DND-41 (cell line): ENCODE results near the gene IGLON5.

Source experiments
- ATAC-seq: fragments of 200-7000 bp; cut with Tn5 transposase; 3 replicates; pipeline ENCODE4 v1.9.1; 2021; ENCODE audit warnings: low read depth; ENCODE audit not compliant: insufficient read depth
- DNase-seq: peaks from one replicate; pipeline ENCODE4 v3.0.0-alpha.2; 2020
- H2AFZ ChIP-seq: 2 replicates; pipeline ENCODE4 v1.6.0; 2012; ENCODE audit warnings: low read depth, low read length
- H3K27ac ChIP-seq: 2 replicates; pipeline ENCODE4 v1.5.1; 2012; ENCODE audit warnings: low read length, inconsistent platforms
- H3K27me3 ChIP-seq: fragments of 200-600 bp; sonication (generic); 2 replicates; pipeline ENCODE4 v1.6.0; 2012; ENCODE audit warnings: low read length, mild to moderate bottlenecking, inconsistent platforms; ENCODE audit not compliant: insufficient read depth, poor library complexity
- H3K36me3 ChIP-seq: 2 replicates; pipeline ENCODE4 v1.5.1; 2012; ENCODE audit warnings: low read length, inconsistent platforms; ENCODE audit not compliant: insufficient read depth
- H3K4me1 ChIP-seq: 2 replicates; pipeline ENCODE4 v1.5.1; 2012; ENCODE audit warnings: mild to moderate bottlenecking, low read length; ENCODE audit not compliant: insufficient read depth
- H3K4me2 ChIP-seq: 2 replicates; pipeline ENCODE4 v1.6.0; 2012; ENCODE audit warnings: mild to moderate bottlenecking, moderate library complexity, low read length, inconsistent platforms; ENCODE audit not compliant: insufficient read depth
- H3K4me3 ChIP-seq, 2 experiments: fragments of 200-600 bp in 1 of 2; shearing (Covaris generic) in 1 of 2; 2 replicates each; pipeline ENCODE4 v1.5.1; 2012 to 2016; ENCODE audit warnings: inconsistent platforms in 2 of 2, low read length in 2 of 2, mild to moderate bottlenecking in 2 of 2, low read depth in 1 of 2, moderate library complexity in 1 of 2
- H3K79me2 ChIP-seq: 2 replicates; pipeline ENCODE4 v1.6.0; 2012; ENCODE audit warnings: low read length, inconsistent platforms; ENCODE audit not compliant: insufficient read depth
- H3K9ac ChIP-seq: 2 replicates; pipeline ENCODE4 v1.6.0; 2012; ENCODE audit warnings: low read depth, mild to moderate bottlenecking, inconsistent platforms, low read length, moderate library complexity
- H3K9me3 ChIP-seq: 2 replicates; pipeline ENCODE4 v1.5.1; 2012; ENCODE audit warnings: low read length, moderate library complexity, mild to moderate bottlenecking, inconsistent platforms; ENCODE audit not compliant: insufficient read depth, severe bottlenecking
- H4K20me1 ChIP-seq: 2 replicates; pipeline ENCODE4 v1.6.0; 2012; ENCODE audit warnings: low read length; ENCODE audit not compliant: insufficient read depth
- CTCF ChIP-seq: IDR thresholded peaks from 2 replicates; pipeline ENCODE4 v1.5.1; 2012; ENCODE audit warnings: borderline replicate concordance, low read length, moderate library complexity, mild to moderate bottlenecking; ENCODE audit not compliant: poor library complexity, severe bottlenecking; ENCODE audit errors: extremely low read depth
- EZH2 ChIP-seq: IDR thresholded peaks from 3 replicates; pipeline ENCODE4 v1.6.1; 2012; ENCODE audit warnings: borderline replicate concordance, low read depth, mild to moderate bottlenecking, moderate library complexity, low read length, inconsistent platforms; ENCODE audit not compliant: severe bottlenecking

IGLON5 gene

GRCh38 chr19:51359294-51359693 is 47.9 kb downstream of the IGLON5 start:
- DNase-seq = no peak
- Histone ChIP-seq H3K36me3 (peaks cover 4% of the 10 kb centered on the region; the same call in 1 of the 2 replicates), H2AFZ (no peak overlapping the region), H3K9ac (no peak overlapping the region), H3K4me1 (peaks cover 20% of the 10 kb centered on the region), H3K27me3 (no peaks in the 10 kb centered on the region), H3K79me2 (peaks cover 17% of the 10 kb centered on the region), H3K27ac (no peak overlapping the region), H3K9me3 (no peaks in the 10 kb centered on the region), H3K4me3 (no peak overlapping the region), H3K4me2 (no peak overlapping the region), H4K20me1 (peaks cover 18% of the 10 kb centered on the region)
- ATAC-seq = no peak
- TF ChIP-seq CTCF (no peak), EZH2 (no peak)

- H3K79me2 ChIP-seq = peaks cover 33% of the 10 kb centered on the region
- no peak overlapping the region for H3K9ac ChIP-seq
- no peaks in the 10 kb centered on the region for H3K27me3 ChIP-seq
- no peak overlapping the region for H3K27ac ChIP-seq
- ATAC-seq (no peak), DNase-seq (no peak)
- no peak for TF ChIP-seq EZH2
- TF ChIP-seq CTCF = no peak
- H3K36me3 ChIP-seq = peaks cover 4% of the 10 kb centered on the region; the same call in 1 of the 2 replicates
- no peaks in the 10 kb centered on the region for H3K9me3 ChIP-seq
- H3K4me3 ChIP-seq = no peak overlapping the region
- H4K20me1 ChIP-seq = peaks cover 17% of the 10 kb centered on the region
- no peak overlapping the region for H3K4me2 ChIP-seq
- no peak overlapping the region for H2AFZ ChIP-seq
- peaks cover 27% of the 10 kb centered on the region for H3K4me1 ChIP-seq
Measured at GRCh38 chr19:51361239-51361638, 49.8 kb downstream of the IGLON5 start.

- Histone ChIP-seq H3K27me3 (no peaks in the 10 kb centered on the region), H3K4me3 (peak overlapping the region in 1 of 2 experiments; percentile 18; a peak in 1 of 4 replicates), H3K27ac (no peak overlapping the region), H3K79me2 (peaks cover 42% of the 10 kb centered on the region), H3K36me3 (peaks cover 4% of the 10 kb centered on the region; the same call in 1 of the 2 replicates), H3K9me3 (no peaks in the 10 kb centered on the region), H4K20me1 (peaks cover 11% of the 10 kb centered on the region), H2AFZ (no peak overlapping the region), H3K9ac (peak overlapping the region; percentile 25; the same call in 1 of the 2 replicates), H3K4me1 (peaks cover 44% of the 10 kb centered on the region), H3K4me2 (peak overlapping the region; percentile 43)
- no peak for TF ChIP-seq EZH2
- TF ChIP-seq CTCF = no peak
- DNase-seq = no peak
- no peak for ATAC-seq
Measured at GRCh38 chr19:51364200-51365106, 53.0 kb downstream of the IGLON5 start.
